GM10248 (cell line): ENCODE measurements around the gene COG5.

Experiments
- CTCF ChIA-PET: fragments of 300-600 bp; sonication (Branson Sonifier 250); formaldehyde crosslinking; extraction: SDS; loops from one replicate; lab custom pipeline; 2021; ENCODE audit warnings: antibody characterized with exemption; lab: Yijun Ruan, JAX
- POLR2A ChIA-PET: fragments of 350-650 bp; sonication (Branson Sonifier 250); formaldehyde crosslinking; extraction: SDS; loops from one replicate; lab custom pipeline; 2020; ENCODE audit warnings: antibody characterized with exemption; lab: Yijun Ruan, JAX
- DNase-seq: peaks from one replicate; pipeline ENCODE4 v3.0.0; 2012; ENCODE audit errors: extremely low spot score
- TF ChIP-seq, protein P1 (sequence below): IDR thresholded peaks from 2 replicates; pipeline ENCODE4 v1.5.1; 2012; ENCODE audit warnings: mild to moderate bottlenecking, low read depth; ENCODE audit errors: extremely low read depth, missing control alignments, control extremely low read depth

COG5 gene

DNA sequence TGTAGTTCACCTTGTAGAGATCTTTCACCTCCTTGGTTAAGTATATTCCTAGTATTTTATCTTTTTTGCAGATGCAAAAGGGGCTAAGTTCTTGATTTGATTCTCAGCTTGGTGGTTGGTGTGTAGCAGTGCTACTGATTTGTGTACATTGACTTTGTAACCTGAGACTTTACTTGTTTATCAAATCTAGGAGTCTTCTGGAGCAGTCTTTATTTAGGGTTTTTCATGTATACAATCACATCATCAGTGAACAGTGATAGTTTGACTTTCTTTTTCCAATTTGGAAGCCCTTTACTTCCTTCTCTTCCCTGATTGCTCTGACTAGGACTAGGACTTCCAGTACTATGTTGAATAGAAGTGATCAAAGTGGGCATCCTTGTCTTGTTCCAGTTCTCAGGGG lies 60.0 kb downstream of the COG5 start:
- CTCF ChIA-PET = no interaction called here

DNA sequence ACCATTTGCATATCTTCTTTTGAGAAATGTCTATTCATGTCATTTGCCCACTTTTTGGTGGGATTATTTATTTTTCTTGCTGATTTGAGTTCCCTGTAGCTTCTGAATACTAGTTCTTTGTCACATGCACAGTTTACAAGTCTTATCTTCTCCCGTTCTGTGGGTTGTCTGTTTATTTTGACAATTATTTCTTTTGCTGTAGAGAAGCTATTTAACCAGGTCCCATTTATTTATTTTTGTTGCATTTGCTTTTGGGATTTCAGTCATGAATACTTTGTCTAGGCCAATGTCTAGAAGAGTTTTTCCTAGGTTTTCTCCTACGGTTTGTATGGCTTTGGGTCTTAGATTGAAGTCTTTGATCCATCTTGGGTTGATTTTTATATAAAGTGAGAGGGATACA lies 60.9 kb downstream of the COG5 start:
- DNase-seq = no peak
- ChIA-PET POLR2A (no interaction called here), CTCF (interaction anchor here (2.4 kb wide), 1 partner anchor 39 kb away, joined by 8 read pairs; no protein-coding TSS in a partner anchor)
- TF ChIP-seq, protein P1, sequence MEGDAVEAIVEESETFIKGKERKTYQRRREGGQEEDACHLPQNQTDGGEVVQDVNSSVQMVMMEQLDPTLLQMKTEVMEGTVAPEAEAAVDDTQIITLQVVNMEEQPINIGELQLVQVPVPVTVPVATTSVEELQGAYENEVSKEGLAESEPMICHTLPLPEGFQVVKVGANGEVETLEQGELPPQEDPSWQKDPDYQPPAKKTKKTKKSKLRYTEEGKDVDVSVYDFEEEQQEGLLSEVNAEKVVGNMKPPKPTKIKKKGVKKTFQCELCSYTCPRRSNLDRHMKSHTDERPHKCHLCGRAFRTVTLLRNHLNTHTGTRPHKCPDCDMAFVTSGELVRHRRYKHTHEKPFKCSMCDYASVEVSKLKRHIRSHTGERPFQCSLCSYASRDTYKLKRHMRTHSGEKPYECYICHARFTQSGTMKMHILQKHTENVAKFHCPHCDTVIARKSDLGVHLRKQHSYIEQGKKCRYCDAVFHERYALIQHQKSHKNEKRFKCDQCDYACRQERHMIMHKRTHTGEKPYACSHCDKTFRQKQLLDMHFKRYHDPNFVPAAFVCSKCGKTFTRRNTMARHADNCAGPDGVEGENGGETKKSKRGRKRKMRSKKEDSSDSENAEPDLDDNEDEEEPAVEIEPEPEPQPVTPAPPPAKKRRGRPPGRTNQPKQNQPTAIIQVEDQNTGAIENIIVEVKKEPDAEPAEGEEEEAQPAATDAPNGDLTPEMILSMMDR = no peak

More for the DNA sequence above, 60.0 kb downstream of the COG5 start:
- no peak for DNase-seq
- POLR2A ChIA-PET = no interaction called here
- TF ChIP-seq, protein P1 = no peak

DNA sequence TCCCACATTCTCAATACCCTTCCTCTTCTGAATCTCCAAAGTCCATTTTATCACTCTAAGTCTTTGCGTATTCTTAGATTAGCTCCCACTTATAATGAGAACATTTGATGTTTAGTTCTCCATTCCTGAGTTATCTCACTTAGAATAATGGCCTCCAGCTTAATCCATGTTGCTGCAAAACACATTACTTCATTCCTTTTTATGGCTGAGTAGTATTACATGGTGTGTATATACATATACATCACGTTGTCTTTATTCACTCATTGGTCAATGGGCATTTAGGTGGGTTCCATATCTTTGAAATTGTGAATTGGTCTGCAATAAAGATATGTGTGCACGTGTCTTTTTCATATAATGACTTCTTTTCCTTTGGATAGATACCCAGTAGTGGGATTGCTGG lies 61.6 kb downstream of the COG5 start:
- DNase-seq = no peak
- CTCF ChIA-PET = interaction anchor here (1.3 to 2.4 kb wide), 3 partner anchors 10 to 354 kb away, joined by 3 to 12 read pairs (median 8); no protein-coding TSS in a partner anchor
- POLR2A ChIA-PET = no interaction called here
- TF ChIP-seq, protein P1 = no peak

DNA sequence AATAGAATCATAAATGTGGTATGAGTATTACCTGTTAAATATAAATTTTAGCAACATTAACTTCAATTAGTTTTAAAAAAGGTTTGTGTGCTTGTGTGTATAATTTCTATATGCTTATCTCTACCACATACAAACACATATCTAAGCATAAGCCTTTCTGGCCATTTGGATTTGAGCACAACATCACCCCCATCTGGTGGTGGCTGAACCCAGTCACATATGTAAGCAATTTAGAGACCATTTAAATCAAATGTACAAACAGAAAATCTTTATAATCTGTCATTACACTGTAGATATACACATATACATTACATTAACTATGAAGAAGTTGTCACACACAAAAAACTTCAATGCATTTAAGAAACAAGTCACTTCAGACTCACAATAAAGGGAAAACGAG lies 62.1 kb downstream of the COG5 start:
- ChIA-PET CTCF (interaction anchor here (0.7 to 2.4 kb wide), 5 partner anchors 9 to 354 kb away, joined by 3 to 12 read pairs (median 3); no protein-coding TSS in a partner anchor), POLR2A (no interaction called here)
- TF ChIP-seq, protein P1 = peak; percentile 53
- peak; percentile 17 for DNase-seq

DNA sequence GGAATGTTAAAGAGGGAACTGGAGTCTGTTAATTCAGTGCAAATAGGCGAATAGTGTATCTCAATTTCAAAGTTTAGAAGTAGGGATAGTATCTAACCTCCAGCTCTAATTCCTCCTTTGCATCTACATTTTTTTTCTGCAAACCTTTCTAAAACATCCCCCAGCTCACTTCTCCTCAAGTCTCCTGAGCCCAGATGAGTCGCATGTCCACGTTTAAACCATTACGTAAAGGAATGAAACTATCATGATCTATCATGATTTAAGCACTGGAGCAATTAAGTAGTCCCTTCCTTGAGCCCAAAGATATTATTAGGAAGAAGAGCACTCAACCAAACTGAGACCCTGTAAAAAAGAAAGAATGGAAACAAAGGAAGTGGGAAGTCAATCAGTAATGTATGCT lies 64.0 kb downstream of the COG5 start:
- TF ChIP-seq, protein P1 = no peak
- POLR2A ChIA-PET = no interaction called here
- CTCF ChIA-PET = no interaction called here
- no peak for DNase-seq

DNA sequence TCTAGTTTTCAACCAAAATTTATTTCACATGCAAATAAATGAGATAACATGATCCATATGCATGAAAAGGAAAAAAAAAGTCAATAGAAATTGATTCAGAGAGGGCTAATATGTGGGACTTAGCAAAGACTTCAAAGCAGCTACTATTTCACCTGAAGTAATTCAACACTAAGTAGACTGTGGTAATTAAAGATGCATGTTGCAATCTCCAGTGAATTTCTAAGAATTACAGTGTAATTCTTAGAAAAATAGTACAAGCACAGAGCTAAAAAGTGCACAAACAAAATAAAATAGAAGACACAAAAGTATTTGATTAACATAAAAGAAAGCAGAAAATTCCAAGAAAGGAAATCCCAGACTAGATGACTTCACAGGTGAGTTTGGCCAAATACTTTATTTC lies 68.2 kb downstream of the COG5 start:
- ChIA-PET CTCF (interaction anchor here (2.0 kb wide), 1 partner anchor 14 kb away, joined by 8 read pairs; no protein-coding TSS in a partner anchor), POLR2A (no interaction called here)
- TF ChIP-seq, protein P1 = no peak
- no peak for DNase-seq
